ENCODE measurements around the gene RBSN. TPM values are rescaled to one million over a fixed set of nuclear protein-coding genes. Genes with fewer than 3 reads are reported as not detected.

Gene RBSN
- total RNA-seq, 1 donor from 2014 or later: 19.2 TPM

GRCh38 chr3:15038306-15038705, 60.6 kb downstream of the RBSN start:
- no peak for DNase-seq (ENCODE audit: extremely low spot score in 2 of 2)
- Histone ChIP-seq H3K27ac (no peak overlapping the region), H3K4me3 (no peak overlapping the region), H3K36me3 (peaks cover 0 to 85% of the 10 kb centered on the region in 2 donors), H3K9me3 (no peaks in the 10 kb centered on the region), H3K27me3 (no peaks in the 10 kb centered on the region), H3K4me1 (no peaks in the 10 kb centered on the region)
- intact Hi-C loops (cut with DNase I): no loop called here
- TF ChIP-seq POLR2A (IDR thresholded peaks at IDR 0.05): no peak

- H3K27me3 ChIP-seq: no peaks in the 10 kb centered on the region
- intact Hi-C loops (cut with DNase I): no loop called here
- TF ChIP-seq POLR2A (IDR thresholded peaks at IDR 0.05) (no peak), POLR2AphosphoS5 (IDR thresholded peaks at IDR 0.05; ENCODE audit: insufficient read depth in 1 of 2, low read depth in 1 of 2) (no peak), CTCF (IDR thresholded peaks at IDR 0.05) (no peak)
- no peak for DNase-seq (ENCODE audit: extremely low spot score in 2 of 2)
- no peaks in the 10 kb centered on the region for H3K9me3 ChIP-seq
- H3K27ac ChIP-seq: no peak overlapping the region
- no peaks in the 10 kb centered on the region for H3K4me1 ChIP-seq
- no peak overlapping the region for H3K4me3 ChIP-seq
- H3K36me3 ChIP-seq: peaks cover 0 to 86% of the 10 kb centered on the region in 2 donors
Measured at GRCh38 chr3:15033103-15033502, 65.8 kb downstream of the RBSN start.

GRCh38 chr3:15032650-15033049, 66.3 kb downstream of the RBSN start:
- no peaks in the 10 kb centered on the region for H3K27me3 ChIP-seq
- no peak for DNase-seq (ENCODE audit: extremely low spot score in 2 of 2)
- no peak overlapping the region for H3K27ac ChIP-seq
- no peaks in the 10 kb centered on the region for H3K4me1 ChIP-seq
- H3K36me3 ChIP-seq: peaks cover 0 to 83% of the 10 kb centered on the region in 2 donors
- intact Hi-C loops (cut with DNase I): no loop called here
- TF ChIP-seq POLR2AphosphoS5 (IDR thresholded peaks at IDR 0.05; ENCODE audit: insufficient read depth in 1 of 2, low read depth in 1 of 2): no peak
- no peak for TF ChIP-seq POLR2A (IDR thresholded peaks at IDR 0.05)
- no peak for TF ChIP-seq CTCF (IDR thresholded peaks at IDR 0.05)
- no peak overlapping the region for H3K4me3 ChIP-seq
- no peaks in the 10 kb centered on the region for H3K9me3 ChIP-seq

GRCh38 chr3:15029625-15030024, 69.3 kb downstream of the RBSN start:
- TF ChIP-seq POLR2A (IDR thresholded peaks at IDR 0.05) (no peak), CTCF (IDR thresholded peaks at IDR 0.05) (no peak), POLR2AphosphoS5 (IDR thresholded peaks at IDR 0.05; ENCODE audit: insufficient read depth in 1 of 2, low read depth in 1 of 2) (no peak)
- Histone ChIP-seq H3K36me3 (peaks cover 0 to 75% of the 10 kb centered on the region in 2 donors), H3K27ac (no peak overlapping the region), H3K27me3 (no peaks in the 10 kb centered on the region), H3K4me3 (no peak overlapping the region), H3K4me1 (no peaks in the 10 kb centered on the region), H3K9me3 (no peaks in the 10 kb centered on the region)
- no peak for DNase-seq (ENCODE audit: extremely low spot score in 2 of 2)
- intact Hi-C loops (cut with DNase I): no loop called here

GRCh38 chr3:15023719-15024118, 75.2 kb downstream of the RBSN start:
- intact Hi-C loops (cut with DNase I): no loop called here
- no peak for TF ChIP-seq POLR2AphosphoS5 (IDR thresholded peaks at IDR 0.05; ENCODE audit: insufficient read depth in 1 of 2, low read depth in 1 of 2)
- no peak for TF ChIP-seq CTCF (IDR thresholded peaks at IDR 0.05)
- TF ChIP-seq POLR2A (IDR thresholded peaks at IDR 0.05): no peak
- H3K4me1 ChIP-seq: no peaks in the 10 kb centered on the region
- peaks cover 0 to 77% of the 10 kb centered on the region in 2 donors for H3K36me3 ChIP-seq
- no peak for DNase-seq (ENCODE audit: extremely low spot score in 2 of 2)
- H3K27ac ChIP-seq: no peak overlapping the region
- no peak overlapping the region for H3K4me3 ChIP-seq
- H3K9me3 ChIP-seq: no peaks in the 10 kb centered on the region
- no peaks in the 10 kb centered on the region for H3K27me3 ChIP-seq

- no peak overlapping the region for H3K4me3 ChIP-seq
- peaks cover 0 to 73% of the 10 kb centered on the region in 2 donors for H3K36me3 ChIP-seq
- TF ChIP-seq POLR2A (IDR thresholded peaks at IDR 0.05) (no peak), CTCF (IDR thresholded peaks at IDR 0.05) (no peak), POLR2AphosphoS5 (IDR thresholded peaks at IDR 0.05; ENCODE audit: insufficient read depth in 1 of 2, low read depth in 1 of 2) (no peak)
- no peaks in the 10 kb centered on the region for H3K4me1 ChIP-seq
- intact Hi-C loops (cut with DNase I): no loop called here
- DNase-seq (ENCODE audit: extremely low spot score in 2 of 2): no peak
- no peaks in the 10 kb centered on the region for H3K9me3 ChIP-seq
- H3K27ac ChIP-seq: no peak overlapping the region
- H3K27me3 ChIP-seq: no peaks in the 10 kb centered on the region
Measured at GRCh38 chr3:15023249-15023648, 75.7 kb downstream of the RBSN start.

Data from vagina (tissue), 2 donors.